Stimulated activated CD8-positive, alpha-beta memory T cell treated with anti-CD3 and anti-CD28 coated beads, Interleukin-7, amount 100 ng/mL, for 4 hours (primary cell): ENCODE data around the gene MAN1A2.
"Not testable (repeated sequence)": the region's sequence is repeated elsewhere in the genome, so short reads cannot be mapped to it uniquely, and the experiment has no call there.

Experiments used
- DNase-seq, 2 donors: peaks; one replicate each; pipeline ENCODE4 v3.0.0-alpha.2; 2020; ENCODE audit warnings: low read depth in 2 of 2

MAN1A2 gene

DNA sequence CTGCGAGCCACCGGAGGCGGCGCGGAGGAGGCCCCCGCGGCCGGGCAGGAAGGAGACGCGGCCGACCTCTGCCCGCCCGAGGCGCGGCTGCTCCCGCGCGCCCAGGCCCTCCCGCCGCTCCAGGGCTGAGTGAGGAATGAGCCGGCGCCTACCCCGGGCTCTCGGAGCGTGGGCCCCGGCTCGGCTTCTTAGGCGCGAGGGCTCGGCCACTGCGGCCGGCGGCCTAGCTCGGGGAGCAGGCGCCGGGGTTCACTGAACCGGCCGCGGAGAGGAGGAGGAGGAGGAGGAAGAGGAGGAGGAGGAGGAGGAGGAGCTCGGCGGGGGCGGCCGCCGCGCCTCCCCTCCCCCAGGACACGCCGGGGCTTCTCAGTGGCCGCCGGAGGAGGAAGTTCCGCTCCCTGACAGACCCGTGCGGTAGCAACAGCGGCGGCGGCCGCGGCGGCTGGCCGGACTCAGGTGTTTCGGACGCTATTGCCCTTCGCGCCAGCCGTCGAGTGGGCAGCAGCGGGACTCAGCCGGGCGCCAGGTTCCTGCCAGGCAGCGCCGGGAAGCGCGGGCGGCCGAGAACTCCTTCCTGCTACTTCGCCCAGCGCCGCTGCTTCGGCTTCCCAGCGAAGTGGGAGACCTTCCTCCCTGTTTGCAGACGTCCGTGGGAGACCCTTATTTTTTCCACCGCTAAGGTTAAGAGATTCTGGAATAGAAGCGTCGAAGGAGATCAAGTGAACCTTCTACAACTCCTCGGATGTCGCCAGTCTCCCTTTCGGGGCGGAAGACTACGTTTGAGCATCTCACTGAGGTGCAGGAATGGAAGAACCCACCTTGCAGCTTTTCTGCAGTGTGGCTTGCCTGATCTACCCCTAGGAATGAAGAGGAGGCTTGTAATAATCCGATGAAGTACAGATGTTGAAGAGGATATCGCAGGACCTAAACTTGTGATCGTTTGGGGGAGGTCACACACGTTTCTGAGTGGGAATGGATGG is at the start of gene MAN1A2:
MAN1A2 (plus strand) TSS at position 404 of the 980 bp plus-strand sequence. CDS start 735 bp downstream, outside the sequence.
- peak; percentile 51 to 76 for DNase-seq

DNA sequence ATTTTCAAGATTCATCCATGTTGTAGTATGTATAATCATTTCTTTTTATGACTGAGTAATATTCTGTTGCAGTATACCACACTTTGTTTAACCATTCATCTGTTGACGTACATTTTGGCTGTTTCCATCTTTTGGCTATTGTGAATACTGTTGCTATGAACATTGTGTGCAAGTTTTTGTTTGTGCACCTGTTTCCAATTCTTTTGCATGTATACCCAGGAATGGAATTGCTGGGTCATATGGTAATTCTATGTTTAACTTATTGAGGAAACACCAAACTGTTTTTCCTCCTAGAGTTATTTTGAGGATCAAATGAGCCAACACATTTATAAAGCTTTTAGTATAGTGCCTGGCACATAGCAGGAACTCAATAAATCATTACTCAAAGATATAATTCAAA is 49.2 kb upstream of the MAN1A2 start:
- DNase-seq, result no peak

DNA sequence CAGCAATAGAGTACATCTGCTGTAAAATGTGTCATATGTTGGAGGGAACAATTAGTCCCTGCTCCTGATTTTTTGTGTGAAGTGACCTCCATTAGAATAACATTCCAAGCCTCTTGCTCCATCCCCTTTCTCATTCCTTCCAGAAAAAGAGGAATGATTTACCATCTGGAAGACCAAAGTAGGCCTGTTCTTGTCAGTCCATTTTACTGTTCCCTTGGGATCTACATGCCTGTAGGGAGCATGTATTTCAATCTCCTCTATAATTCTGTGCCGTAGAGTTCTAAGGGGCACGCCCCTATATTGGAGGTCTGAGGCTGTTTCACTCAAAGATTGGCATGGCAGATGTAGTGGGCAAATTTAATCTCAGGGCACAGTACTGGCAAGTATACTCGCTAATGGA is 48.8 kb upstream of the MAN1A2 start:
- DNase-seq, result no peak

DNA sequence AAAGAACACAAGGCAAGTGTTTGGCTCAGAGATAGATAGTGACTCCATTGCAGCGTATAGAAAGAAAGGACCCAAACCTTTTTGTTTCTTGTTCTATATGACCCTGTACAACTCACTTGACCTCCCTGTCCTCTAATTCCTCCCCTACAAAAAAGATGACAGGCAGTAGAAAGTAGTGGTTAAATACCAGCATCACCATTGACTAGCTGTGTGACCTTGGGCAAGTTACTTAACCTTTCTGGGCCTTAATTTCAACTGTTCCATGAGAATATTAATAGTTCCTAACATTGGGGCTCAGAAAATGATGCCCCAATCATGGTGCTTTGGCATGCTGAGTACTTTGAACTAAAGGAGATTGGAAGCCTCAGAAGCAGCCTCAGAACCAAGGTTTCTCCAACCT is 46.7 kb upstream of the MAN1A2 start:
- DNase-seq, result no peak

DNA sequence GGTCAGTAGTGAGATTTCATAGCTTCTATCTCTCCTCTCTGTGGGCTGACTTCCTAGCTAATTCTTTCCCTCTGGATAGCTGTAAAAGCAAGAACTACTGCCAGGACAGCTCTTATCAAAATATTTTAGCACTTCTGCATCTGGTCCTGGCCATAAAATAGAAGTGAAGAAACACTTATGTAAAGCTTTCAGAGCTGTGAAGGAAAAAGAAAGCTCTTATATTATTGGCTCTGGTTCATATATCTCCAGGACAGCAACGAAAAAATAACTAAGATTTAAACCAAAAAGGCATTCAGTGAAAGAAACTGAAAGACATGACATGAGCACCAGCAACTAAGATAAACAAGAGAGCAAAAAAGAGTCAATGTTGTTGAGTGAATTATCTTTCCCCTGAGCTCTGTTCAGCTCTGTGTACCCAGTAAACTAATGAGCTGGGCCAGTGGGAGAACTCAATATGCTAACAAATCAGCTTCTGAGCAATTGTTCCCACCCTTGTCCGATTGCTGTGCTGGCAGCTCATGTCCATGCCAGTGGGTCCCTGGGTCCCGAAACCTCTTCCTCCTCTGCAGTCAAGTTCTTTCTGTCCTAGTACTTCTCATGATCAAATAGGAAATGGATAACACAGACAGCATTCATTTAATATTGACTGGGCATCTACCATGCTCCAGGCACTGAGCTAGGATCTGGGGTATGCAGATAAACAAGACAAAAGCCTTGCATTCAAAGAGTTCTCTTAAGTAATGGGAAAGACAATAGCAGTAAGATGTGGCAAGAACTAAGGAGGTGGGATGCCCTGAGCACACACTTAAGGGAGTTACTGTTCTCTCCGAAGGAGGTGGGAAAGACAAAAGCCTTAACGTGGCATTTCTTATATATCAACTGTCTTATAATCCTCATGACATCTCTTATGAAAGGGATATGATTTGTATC is 45.3 kb upstream of the MAN1A2 start:
- no peak for DNase-seq

DNA sequence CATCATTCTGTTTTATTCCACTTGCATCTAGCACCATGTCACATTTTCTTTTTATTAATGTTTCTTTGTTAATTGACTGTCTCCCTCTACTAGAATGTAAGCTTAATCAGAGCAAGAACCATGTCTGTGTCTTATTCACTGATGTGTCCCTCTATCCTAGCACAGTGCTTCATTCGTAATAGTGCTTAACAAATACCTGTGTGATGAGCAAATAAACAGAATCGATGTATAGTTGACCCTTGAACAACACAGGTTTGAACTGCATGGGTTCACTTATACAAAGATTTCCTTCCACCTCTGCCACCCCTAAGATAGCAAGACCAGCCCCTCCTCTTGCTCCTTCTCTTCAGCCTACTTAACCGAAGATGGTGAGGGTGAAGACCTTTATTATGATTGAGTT is 42.9 kb upstream of the MAN1A2 start:
- DNase-seq, result no peak

DNA sequence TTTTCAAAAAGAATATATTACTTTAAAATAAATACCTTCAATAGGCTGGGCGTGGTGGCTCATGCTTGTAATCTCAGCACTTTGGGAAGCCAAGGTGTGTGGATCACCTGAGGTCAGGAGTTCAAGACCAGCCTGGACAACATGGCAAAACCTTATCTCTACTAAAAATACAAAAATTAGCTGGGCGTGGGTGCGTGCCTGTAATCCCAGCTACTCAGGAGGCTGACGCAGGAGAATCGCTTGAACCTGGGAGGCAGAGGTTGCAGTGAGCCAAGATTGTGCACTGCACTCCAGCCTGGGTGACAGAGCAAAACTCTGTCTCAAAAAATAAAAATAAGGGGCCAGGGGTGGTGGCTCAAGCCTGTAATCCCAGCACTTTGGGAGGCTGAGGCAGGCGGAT is 41.2 kb upstream of the MAN1A2 start:
- not testable (repeated sequence) for DNase-seq

DNA sequence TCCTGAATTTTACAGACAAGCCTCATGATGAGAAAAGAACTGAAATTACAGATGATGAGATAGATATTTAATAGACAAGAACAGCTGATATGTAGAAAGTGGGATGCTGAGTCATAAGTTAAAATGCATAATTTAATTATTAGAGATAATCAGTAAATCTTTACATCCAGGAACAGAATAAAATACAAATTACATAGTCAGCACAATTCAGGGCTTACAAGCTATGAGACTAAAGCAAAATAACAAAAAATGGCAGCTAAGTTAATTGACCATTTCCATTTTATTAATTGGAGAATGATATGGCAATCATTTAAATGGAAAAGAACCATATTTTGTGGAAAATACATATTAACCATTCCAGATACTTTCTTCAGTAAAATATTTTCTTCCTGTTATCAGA is 40.2 kb upstream of the MAN1A2 start:
- no peak for DNase-seq

DNA sequence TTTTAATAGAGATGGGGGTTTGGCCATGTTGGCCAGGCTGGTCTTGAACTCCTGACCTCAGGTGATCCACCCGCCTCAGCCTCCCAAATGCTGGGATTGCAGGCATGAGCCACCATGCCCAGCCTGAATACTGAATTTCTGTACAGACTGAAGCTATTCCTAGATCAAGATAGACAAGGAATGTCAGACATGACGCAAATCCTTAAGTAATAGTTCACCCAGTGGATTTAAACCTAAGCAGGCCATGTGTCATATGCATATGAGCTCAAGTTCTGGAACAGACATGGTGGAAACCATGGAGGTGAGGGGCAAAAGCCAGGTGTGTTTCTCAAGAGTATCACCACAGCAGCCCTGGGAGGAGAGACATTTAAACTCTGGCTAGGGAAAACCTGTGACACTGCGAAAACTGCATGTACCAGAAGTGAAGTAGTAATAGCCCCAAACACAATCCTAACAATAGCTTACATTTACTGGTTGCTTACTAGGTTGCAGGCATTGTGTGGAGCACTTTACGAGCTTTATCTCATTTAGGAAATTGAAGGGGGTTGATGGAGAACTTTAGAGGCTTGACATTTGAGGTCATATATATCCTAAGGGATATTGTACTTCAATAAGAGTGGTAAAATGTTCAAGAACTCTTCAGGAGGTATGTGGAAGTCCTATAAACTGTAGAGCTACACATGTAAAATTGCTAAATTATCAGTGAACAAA is 31.7 kb upstream of the MAN1A2 start:
- no peak for DNase-seq

DNA sequence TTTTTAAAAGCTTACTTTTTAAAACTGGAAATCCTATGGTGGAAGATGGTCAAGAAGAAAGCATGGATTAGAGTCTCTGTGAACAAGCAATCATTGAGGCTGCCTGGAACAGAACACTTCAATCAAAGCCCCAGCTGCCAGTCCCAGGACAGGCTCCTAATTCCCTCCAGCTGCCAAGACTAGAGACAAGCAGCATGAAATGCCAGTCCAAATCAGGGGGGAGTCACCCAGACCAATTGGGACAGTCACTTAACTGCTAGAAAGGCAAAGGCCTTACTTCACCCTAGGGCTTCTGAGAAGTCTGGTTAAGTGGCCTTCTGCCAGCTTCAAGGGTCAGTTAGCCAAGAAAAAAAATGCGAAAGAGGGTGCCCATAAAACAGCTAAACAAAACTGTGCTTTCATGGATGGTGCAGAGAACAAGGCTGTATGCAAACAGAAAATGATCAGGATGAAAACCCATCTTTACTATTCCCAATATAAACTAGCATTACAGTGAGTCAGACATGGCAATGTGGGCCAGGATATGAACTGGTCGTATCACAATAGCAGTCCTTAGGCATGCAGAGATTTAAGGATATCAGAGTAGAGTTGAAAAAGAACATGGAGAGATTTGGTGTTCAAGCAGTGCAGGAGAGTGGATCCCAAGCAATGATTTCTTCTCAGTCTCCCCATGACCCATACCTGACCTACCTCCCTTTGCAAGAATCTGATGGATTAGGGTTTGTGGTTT is 31.0 kb upstream of the MAN1A2 start:
- no peak for DNase-seq

DNA sequence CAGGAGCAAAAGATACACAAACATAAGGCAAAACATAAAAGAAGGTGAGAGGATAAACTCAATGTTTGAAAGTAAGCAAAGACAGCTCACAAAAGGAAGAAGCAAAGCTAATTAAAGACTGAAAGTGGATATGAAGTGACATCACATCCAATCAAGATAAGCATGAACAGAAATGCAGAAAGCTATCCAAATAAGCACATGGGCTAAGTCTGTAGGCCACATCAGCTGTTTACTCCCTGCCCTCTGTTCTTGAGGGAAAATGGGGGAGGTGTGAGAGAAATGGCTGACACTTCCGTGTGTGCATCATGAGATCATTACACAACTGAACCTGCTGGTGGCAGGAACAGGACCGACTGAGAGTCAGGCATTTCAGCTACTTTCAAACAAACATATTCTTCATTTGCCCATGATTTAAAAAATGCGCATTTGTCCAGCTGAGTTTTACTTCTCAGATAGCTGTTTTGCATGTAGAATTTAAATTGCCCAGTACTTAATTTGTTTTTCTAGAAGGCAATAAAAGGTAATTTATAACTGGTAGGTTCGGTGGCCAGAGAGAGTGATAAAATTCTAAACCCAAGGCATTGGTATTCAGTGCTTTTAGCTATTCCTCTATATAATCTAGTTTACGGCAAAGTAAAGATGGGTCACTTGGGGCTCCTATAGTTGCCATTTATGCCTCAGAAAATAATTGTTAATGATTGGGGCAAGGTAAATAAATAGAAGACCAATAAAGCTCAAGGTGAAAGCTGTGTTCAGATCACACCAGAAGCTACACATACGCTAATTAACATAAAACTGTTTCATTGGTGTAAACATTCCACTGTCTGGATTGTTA is 27.2 kb upstream of the MAN1A2 start:
- no peak for DNase-seq

DNA sequence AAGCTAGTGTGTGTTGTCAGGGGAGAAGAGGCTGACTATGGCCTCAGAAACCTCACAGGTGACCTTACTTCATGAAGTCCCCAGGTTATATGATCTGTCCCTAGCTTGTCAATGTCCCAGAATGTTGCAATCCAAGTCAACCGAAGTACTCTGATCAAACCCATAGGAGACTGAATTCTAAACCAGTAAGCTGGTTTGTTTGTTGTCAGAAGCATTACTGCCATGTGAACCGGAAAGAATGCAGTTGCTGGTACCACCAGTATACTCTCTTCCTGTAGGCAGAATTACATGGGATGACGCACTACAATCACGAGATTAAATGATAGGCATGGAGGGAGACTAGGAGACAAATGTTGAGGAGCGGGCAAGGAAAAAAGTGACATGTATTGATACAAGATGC is 26.1 kb upstream of the MAN1A2 start:
- DNase-seq, result no peak

DNA sequence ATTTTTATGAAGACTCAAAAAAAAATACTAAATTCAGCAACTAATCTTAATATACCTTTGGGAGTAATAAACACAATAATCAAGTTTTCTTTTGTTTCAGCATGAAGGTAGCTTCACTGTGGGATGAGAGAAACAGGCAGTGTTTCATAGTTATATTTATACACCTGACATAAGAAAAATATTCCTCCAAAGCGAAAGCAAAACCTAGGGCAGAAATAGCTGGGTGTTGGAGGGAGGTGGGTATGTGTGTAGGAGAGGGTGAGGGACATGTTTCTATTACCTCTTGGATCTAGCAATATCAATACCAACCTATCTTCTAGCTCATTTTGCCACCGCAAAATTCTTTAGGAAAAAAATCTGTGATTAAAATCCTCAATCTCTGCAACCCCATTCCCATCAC is 24.9 kb upstream of the MAN1A2 start:
- DNase-seq, result no peak

DNA sequence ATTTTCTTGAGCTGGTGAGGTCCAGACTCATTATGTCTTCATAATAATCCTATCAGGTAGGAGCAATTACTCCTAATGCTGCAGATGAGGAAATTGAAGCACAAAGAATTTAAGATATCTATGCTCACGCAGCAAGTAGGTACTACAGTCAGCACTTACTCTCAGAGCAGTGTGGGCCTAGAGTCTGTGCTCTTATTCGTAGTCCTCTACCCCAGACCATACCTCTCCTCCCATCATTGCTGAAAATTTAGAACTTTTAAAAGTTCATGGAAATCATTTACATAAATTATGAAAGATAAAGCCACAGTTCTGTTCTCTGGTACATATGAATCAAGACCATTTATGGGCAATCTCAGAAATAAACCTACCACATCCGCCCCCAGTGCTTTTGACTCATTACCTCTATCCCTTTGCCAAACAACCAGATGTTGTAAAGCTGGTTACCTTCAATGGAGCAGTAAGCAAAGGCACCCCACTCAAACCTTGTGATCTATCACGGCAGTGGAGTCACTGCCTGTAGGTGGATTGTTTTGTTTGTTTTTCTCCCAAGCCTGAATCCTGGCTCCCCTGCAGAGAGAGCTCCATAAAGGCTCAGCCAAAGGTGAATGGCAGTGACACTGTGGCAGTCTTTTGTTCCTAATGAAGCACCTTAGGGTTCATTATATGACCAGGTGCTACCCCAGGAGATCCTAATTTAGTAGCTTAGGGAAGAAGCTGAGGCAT is 20.9 kb upstream of the MAN1A2 start:
- DNase-seq, result no peak

DNA sequence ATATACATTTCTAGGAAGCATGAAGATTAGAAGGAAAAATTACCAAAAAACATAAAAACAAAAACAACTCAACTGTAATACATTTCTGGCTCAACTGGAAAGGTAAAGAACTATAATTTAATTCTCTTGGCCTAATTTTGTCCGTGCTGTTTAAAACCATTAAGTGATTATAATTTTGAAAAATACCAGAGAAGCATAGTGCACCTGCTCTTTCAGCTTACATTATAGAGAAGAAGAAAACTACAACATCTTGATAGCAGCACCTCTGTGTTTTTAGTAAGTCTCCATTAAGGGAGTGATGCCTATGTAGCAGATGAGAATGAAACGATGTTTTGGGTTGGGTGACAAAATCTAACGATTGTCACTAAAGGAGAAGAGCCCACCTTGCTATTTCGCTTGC is 19.3 kb upstream of the MAN1A2 start:
- DNase-seq, result no peak

DNA sequence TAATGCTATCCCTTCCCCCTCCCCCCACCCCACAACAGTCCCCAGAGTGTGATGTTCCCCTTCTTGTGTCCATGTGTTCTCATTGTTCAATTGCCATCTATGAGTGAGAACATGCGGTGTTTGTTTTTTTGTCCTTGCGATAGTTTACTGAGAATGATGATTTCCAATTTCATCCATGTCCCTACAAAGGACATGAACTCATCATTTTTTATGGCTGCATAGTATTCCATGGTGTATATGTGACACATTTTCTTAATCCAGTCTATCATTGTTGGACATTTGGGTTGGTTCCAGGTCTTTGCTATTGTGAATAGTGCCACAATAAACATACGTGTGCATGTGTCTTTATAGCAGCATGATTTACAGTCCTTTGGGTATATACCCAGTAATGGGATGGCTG is 14.6 kb upstream of the MAN1A2 start:
- not testable (repeated sequence) for DNase-seq

DNA sequence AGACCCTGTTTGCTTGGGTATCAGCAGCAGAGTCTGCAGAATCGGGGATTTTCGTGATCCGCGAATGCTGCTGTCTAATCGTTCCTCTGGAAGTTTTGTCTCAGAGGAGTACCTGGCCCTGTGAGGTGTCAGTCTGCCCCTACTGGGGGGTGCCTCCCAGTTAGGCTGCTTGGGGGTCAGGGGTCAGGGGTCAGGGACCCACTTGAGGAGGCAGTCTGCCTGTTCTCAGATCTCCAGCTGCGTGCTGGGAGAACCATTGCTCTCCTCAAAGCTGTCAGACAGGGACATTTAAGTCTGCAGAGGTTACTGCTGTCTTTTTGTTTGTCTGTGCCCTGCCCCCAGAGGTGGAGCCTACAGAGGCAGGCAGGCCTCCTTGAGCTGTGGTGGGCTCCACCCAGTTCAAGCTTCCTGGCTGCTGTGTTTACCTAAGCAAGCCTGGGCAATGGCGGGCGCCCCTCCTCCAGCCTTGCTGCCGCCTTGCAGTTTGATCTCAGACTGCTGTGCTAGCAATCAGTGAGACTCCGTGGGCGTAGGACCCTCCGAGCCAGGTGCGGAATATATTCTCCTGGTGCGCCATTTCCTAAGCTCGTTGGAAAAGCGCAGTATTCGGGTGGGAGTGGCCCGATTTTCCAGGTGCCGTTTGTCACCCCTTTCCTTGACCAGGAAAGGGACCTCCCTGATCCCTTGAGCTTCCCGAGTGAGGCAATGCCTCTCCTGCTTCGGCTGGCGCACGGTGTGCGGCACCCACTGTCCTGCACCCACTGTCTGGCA is 9.2 kb upstream of the MAN1A2 start:
- not testable (repeated sequence) for DNase-seq

DNA sequence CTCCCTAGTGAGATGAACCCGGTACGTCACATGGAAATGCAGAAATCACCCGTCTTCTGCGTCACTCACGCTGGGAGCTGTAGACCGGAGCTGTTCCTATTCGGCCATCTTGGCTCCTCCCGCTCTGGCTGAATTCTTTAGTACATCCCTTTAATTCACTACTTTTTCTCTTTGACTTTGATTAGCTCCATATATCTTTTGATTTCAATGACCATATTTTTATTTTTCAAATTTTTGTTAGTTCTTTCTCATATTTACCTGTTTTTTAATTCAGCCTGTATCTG is 8.7 kb upstream of the MAN1A2 start:
- not testable (repeated sequence) for DNase-seq
